ENCODE results near the gene TMEM132D. TPM values are rescaled to one million over a fixed set of nuclear protein-coding genes. Genes with fewer than 3 reads are reported as not detected.

TMEM132D gene
- total RNA-seq, 1 experiment from 2014 or later, result not detected

DNA sequence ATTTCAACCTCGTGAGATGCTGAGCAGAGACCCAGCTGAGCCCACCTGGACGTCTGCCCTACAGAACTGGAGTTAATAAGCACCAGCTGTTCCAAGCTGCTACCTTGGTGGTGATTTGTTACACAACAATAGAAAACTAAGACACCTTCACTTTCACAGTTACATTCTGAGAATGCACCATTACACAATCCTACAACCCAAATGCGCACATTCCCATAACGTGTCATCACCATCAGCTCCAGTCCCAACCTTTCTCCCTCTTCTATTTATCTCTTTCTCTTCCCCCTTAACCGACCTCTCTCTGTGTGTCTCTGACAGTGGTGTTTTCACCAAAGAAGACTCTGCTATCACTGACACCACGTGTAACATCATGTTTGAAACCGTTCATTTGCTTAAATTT, 91.9 kb downstream of the TMEM132D start:
- no TSS peak for BruUV-seq (replicated peaks)
- TF ChIP-seq, protein P1, sequence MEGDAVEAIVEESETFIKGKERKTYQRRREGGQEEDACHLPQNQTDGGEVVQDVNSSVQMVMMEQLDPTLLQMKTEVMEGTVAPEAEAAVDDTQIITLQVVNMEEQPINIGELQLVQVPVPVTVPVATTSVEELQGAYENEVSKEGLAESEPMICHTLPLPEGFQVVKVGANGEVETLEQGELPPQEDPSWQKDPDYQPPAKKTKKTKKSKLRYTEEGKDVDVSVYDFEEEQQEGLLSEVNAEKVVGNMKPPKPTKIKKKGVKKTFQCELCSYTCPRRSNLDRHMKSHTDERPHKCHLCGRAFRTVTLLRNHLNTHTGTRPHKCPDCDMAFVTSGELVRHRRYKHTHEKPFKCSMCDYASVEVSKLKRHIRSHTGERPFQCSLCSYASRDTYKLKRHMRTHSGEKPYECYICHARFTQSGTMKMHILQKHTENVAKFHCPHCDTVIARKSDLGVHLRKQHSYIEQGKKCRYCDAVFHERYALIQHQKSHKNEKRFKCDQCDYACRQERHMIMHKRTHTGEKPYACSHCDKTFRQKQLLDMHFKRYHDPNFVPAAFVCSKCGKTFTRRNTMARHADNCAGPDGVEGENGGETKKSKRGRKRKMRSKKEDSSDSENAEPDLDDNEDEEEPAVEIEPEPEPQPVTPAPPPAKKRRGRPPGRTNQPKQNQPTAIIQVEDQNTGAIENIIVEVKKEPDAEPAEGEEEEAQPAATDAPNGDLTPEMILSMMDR (conservative IDR thresholded peaks at IDR 0.05; ENCODE audit: low read depth, low read length), result no peak
- TF ChIP-seq EZH2 (IDR thresholded peaks at IDR 0.05; ENCODE audit: borderline replicate concordance, low read depth, low read length, poor library complexity, severe bottlenecking), result no peak

DNA sequence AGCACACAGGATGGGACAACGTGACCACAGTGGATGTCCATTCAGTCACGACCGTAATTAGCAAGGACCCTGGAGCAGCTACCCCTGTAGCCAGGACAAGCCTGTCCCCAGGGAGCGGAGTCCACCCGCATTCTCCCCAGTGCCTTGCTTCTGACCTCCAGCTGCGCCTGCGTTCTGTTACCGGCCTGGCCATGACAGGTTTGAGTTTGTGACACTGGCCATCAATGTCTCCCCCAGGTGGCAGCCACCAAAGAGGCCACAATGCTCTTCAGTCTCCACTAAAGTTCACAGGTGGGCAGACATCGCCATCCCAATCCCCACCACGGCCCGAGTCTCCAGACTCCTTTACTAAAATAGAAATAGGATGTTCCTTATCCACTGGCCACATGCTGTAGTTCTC, 96.7 kb downstream of the TMEM132D start:
- no TSS peak for BruUV-seq (replicated peaks)
- intact Hi-C loops (cut with micrococcal nuclease; ENCODE audit: unreplicated experiment), result no loop called here
- ChIA-PET POLR2A (ENCODE audit: low non-redundant PET) (no interaction called here), CTCF (no interaction called here)
- no peak overlapping the region for H3K27ac ChIP-seq (ENCODE audit: low read depth, low read length, poor library complexity, severe bottlenecking)
- no peaks in the 10 kb centered on the region for H3K4me1 ChIP-seq (ENCODE audit: insufficient read depth, low read length, poor library complexity, severe bottlenecking)
- no peak for DNase-seq (ENCODE audit: low spot score)
- no peak overlapping the region for H3K4me3 ChIP-seq (ENCODE audit: low read depth, low read length, poor library complexity, severe bottlenecking)
- H3K9me3 ChIP-seq (ENCODE audit: low read depth, low read length, poor library complexity, severe bottlenecking), result no peaks in the 10 kb centered on the region
- no peaks in the 10 kb centered on the region for H3K27me3 ChIP-seq (replicated peaks; ENCODE audit: insufficient read depth, low read depth, low read length, poor library complexity)
- TF ChIP-seq, protein P1 (conservative IDR thresholded peaks at IDR 0.05; ENCODE audit: low read depth, low read length), result no peak
- TF ChIP-seq EZH2 (IDR thresholded peaks at IDR 0.05; ENCODE audit: borderline replicate concordance, low read depth, low read length, poor library complexity, severe bottlenecking), result no peak
- H3K36me3 ChIP-seq (ENCODE audit: insufficient read depth, low read length, poor library complexity, severe bottlenecking), result no peaks in the 10 kb centered on the region

More for the DNA sequence above, 91.9 kb downstream of the TMEM132D start:
- intact Hi-C loops (cut with micrococcal nuclease; ENCODE audit: unreplicated experiment), result no loop called here
- DNase-seq (ENCODE audit: low spot score), result no peak
- no peaks in the 10 kb centered on the region for H3K27me3 ChIP-seq (replicated peaks; ENCODE audit: insufficient read depth, low read depth, low read length, poor library complexity)
- ChIA-PET CTCF (no interaction called here), POLR2A (ENCODE audit: low non-redundant PET) (no interaction called here)
- H3K9me3 ChIP-seq (ENCODE audit: low read depth, low read length, poor library complexity, severe bottlenecking), result peaks cover 5% of the 10 kb centered on the region
- H3K4me3 ChIP-seq (ENCODE audit: low read depth, low read length, poor library complexity, severe bottlenecking), result no peak overlapping the region
- no peaks in the 10 kb centered on the region for H3K4me1 ChIP-seq (ENCODE audit: insufficient read depth, low read length, poor library complexity, severe bottlenecking)
- no peaks in the 10 kb centered on the region for H3K36me3 ChIP-seq (ENCODE audit: insufficient read depth, low read length, poor library complexity, severe bottlenecking)
- H3K27ac ChIP-seq (ENCODE audit: low read depth, low read length, poor library complexity, severe bottlenecking), result no peak overlapping the region

DNA sequence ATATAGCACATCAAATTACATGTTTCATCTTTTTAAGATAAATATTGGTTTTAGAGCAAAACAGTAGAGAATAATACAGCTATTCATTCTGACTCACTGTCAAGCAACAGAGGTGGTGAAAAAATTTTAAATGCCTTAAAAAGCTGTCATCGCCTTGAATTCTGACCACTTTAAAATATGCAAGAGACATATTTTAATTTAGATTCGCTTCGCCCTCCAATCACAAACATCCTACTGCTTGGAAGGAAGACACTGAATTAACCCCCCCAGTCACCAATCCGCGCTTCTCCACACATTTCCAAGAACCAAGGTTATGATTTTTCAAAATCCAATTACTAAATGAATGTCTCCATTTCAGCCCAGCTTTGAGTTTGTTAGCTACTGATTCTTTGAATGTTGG, 112.4 kb downstream of the TMEM132D start:
- no peak for TF ChIP-seq EZH2 (IDR thresholded peaks at IDR 0.05; ENCODE audit: borderline replicate concordance, low read depth, low read length, poor library complexity, severe bottlenecking)
- TF ChIP-seq, protein P1 (conservative IDR thresholded peaks at IDR 0.05; ENCODE audit: low read depth, low read length), result no peak
- H3K27me3 ChIP-seq (replicated peaks; ENCODE audit: insufficient read depth, low read depth, low read length, poor library complexity), result no peaks in the 10 kb centered on the region
- no TSS peak for BruUV-seq (replicated peaks)
- H3K9me3 ChIP-seq (ENCODE audit: low read depth, low read length, poor library complexity, severe bottlenecking), result peaks cover 5% of the 10 kb centered on the region
- no peak overlapping the region for H3K4me3 ChIP-seq (ENCODE audit: low read depth, low read length, poor library complexity, severe bottlenecking)
- no peak overlapping the region for H3K27ac ChIP-seq (ENCODE audit: low read depth, low read length, poor library complexity, severe bottlenecking)
- DNase-seq (ENCODE audit: low spot score), result no peak
- intact Hi-C loops (cut with micrococcal nuclease; ENCODE audit: unreplicated experiment), result no loop called here
- ChIA-PET POLR2A (ENCODE audit: low non-redundant PET) (no interaction called here), CTCF (no interaction called here)
- H3K4me1 ChIP-seq (ENCODE audit: insufficient read depth, low read length, poor library complexity, severe bottlenecking), result no peaks in the 10 kb centered on the region
- no peaks in the 10 kb centered on the region for H3K36me3 ChIP-seq (ENCODE audit: insufficient read depth, low read length, poor library complexity, severe bottlenecking)
